ENCODE measurements around the gene ANKRD16.

ANKRD16 gene

GRCh38 chr10:5904227-5904626 lies 14.5 kb upstream of the ANKRD16 start:
- TF ChIP-seq CTCF (IDR thresholded peaks at IDR 0.05; ENCODE audit: low read depth, low read length): no peak
- H3K4me3 ChIP-seq (ENCODE audit: low read depth, low read length): no peak overlapping the region

GRCh38 chr10:5903563-5903962 lies 13.9 kb upstream of the ANKRD16 start:
- TF ChIP-seq CTCF (IDR thresholded peaks at IDR 0.05; ENCODE audit: low read depth, low read length): no peak
- no peak overlapping the region for H3K4me3 ChIP-seq (ENCODE audit: low read depth, low read length)

GRCh38 chr10:5902511-5903274 lies 13.0 kb upstream of the ANKRD16 start:
- no peak for TF ChIP-seq CTCF (IDR thresholded peaks at IDR 0.05; ENCODE audit: low read depth, low read length)
- no peak overlapping the region for H3K4me3 ChIP-seq (ENCODE audit: low read depth, low read length)

- no peak overlapping the region for H3K4me3 ChIP-seq (ENCODE audit: low read depth, low read length)
- TF ChIP-seq CTCF (IDR thresholded peaks at IDR 0.05; ENCODE audit: low read depth, low read length): no peak
Measured at GRCh38 chr10:5900247-5900646, 10.6 kb upstream of the ANKRD16 start.

- no peak for TF ChIP-seq CTCF (IDR thresholded peaks at IDR 0.05; ENCODE audit: low read depth, low read length)
Measured at GRCh38 chr10:5898163-5898562, 8.5 kb upstream of the ANKRD16 start.

GRCh38 chr10:5897504-5897903 lies 7.8 kb upstream of the ANKRD16 start:
- no peak overlapping the region for H3K4me3 ChIP-seq (ENCODE audit: low read depth, low read length)
- TF ChIP-seq CTCF (IDR thresholded peaks at IDR 0.05; ENCODE audit: low read depth, low read length): no peak

More at GRCh38 chr10:5898163-5898562, 8.5 kb upstream of the ANKRD16 start:
- no peak overlapping the region for H3K4me3 ChIP-seq (ENCODE audit: low read depth, low read length)

- no peak overlapping the region for H3K4me3 ChIP-seq (ENCODE audit: low read depth, low read length)
- TF ChIP-seq CTCF (IDR thresholded peaks at IDR 0.05; ENCODE audit: low read depth, low read length): no peak
Measured at GRCh38 chr10:5897053-5897340, 7.3 kb upstream of the ANKRD16 start.

All from WI38 (cell line).